Fibroblast of lung (primary cell): Measurements from ENCODE around the gene EML4.

Experiments used
- CTCF ChIP-seq, 2 donors: IDR thresholded peaks in 1 of 2; conservative IDR thresholded peaks in 1 of 2; 1 replicate in 1 of 2; 2 replicates in 1 of 2; pipeline ENCODE4 v1.5.1; 2011 to 2012; ENCODE audit warnings: low read length in 2 of 2, control low read depth in 1 of 2, inconsistent platforms in 1 of 2, low read depth in 1 of 2, mild to moderate bottlenecking in 1 of 2
- EZH2 ChIP-seq: IDR thresholded peaks from 2 replicates; pipeline ENCODE4 v1.5.1; 2012; ENCODE audit warnings: low read length, control low read depth, mild to moderate bottlenecking; ENCODE audit errors: missing control alignments

GRCh38 chr2:42169100-42169873 lies at the start of gene EML4:
- TF ChIP-seq CTCF (conservative IDR thresholded peaks at IDR 0.05 in 1 of 2, IDR thresholded peaks at IDR 0.05 in 1 of 2; ENCODE audit: low read depth in 1 of 2, low read length in 2 of 2) (no peak), EZH2 (no peak)
